Measurements from ENCODE around the gene COX18. TPM values are rescaled to one million over a fixed set of nuclear protein-coding genes. Genes with fewer than 3 reads are reported as not detected.

COX18 gene
- total RNA-seq, 2 donors from 2014 or later, result 14.1 to 15.0 TPM

DNA sequence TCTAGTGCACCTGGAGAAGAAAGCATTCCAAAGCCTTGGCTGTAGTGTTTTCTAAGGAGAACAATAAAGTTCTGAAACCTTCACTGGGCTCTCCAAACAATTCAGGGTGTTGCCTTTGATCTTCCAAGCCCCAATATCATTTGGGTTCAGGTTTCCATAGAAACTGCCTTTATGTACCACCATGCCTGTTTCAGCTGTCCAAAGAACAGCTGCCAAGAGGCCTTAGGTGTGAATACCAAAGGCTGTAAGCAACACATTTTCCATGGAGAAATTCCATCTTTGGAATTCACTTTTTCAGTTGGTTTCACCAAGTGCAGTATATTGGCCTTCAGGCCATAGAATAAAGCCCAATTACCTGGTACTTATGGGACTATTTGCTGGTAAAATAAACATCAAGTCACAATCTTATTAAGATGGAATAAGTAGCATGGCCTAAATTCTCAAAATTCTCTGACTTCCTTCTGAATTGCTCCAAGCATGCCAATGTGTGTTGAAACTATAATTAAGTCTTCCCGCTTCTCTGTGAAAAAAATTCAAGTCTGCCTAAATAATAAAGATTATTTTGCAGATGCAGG lies 61.9 kb downstream of the COX18 start:
- Mint-ChIP-seq H3K4me1 (no peaks in the 10 kb centered on the region), H3K9me3 (no peaks in the 10 kb centered on the region), H3K27me3 (ENCODE audit: insufficient read depth) (no peaks in the 10 kb centered on the region), H3K27ac (no peak overlapping the region), H3K36me3 (ENCODE audit: low read depth) (no peaks in the 10 kb centered on the region), H3K4me3 (no peak overlapping the region)
- Histone ChIP-seq H3K36me3 (ENCODE audit: control insufficient read depth, insufficient read depth, low read length) (no peaks in the 10 kb centered on the region), H3K9me3 (ENCODE audit: control insufficient read depth, low read length) (no peaks in the 10 kb centered on the region), H3K4me1 (ENCODE audit: control insufficient read depth, insufficient read depth, low read length) (no peaks in the 10 kb centered on the region), H3K4me3 (ENCODE audit: low read length) (no peak overlapping the region), H3K27ac (ENCODE audit: low read depth, low read length) (no peak overlapping the region), H3K27me3 (ENCODE audit: control insufficient read depth, insufficient read depth, low read length, poor library complexity, severe bottlenecking) (no peaks in the 10 kb centered on the region), H3K9ac (ENCODE audit: extremely low read depth, low read length, poor library complexity, severe bottlenecking) (no peak overlapping the region)
- 87 to 100% methylated on average over 1 of the region's 1 CpG for WGBS, 2 experiments (ENCODE audit: insufficient coverage in 1 of 2, insufficient read length in 1 of 2)
- TF ChIP-seq, protein P1, sequence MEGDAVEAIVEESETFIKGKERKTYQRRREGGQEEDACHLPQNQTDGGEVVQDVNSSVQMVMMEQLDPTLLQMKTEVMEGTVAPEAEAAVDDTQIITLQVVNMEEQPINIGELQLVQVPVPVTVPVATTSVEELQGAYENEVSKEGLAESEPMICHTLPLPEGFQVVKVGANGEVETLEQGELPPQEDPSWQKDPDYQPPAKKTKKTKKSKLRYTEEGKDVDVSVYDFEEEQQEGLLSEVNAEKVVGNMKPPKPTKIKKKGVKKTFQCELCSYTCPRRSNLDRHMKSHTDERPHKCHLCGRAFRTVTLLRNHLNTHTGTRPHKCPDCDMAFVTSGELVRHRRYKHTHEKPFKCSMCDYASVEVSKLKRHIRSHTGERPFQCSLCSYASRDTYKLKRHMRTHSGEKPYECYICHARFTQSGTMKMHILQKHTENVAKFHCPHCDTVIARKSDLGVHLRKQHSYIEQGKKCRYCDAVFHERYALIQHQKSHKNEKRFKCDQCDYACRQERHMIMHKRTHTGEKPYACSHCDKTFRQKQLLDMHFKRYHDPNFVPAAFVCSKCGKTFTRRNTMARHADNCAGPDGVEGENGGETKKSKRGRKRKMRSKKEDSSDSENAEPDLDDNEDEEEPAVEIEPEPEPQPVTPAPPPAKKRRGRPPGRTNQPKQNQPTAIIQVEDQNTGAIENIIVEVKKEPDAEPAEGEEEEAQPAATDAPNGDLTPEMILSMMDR (conservative IDR thresholded peaks at IDR 0.05), result no peak
- DNase-seq, result no peak

DNA sequence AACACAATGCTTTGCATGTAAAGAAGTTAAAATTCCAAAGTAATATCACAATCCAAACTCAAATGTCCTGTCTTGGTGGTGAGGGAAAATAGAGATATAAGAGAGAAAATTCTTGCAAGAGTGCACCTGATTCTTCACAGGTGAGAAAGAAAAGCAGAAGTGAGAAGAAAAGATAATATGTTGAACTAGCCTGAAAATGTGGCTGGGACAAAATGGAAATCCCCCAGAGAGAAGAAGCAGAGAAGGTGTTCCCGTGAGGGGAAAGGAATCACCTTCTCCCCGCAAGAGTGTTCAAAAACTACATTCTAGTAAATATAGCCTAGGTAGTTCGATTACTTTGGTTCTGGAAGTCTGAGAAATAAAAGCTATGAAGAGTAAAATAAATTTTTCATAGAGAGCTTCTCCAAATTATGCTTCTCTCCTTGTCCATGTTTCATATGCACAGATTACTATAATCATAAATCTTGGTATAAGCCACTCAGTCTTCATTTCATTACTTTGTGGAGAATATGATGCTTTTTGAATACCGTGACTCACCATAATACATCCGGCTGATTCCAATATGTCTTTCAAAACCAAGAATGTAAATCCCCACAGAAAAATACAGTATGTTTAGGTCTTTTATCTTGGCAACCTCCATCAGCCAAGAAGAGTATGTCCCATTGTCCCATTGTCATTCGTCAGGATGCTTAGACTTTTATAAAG lies 63.1 kb downstream of the COX18 start:
- 96 to 100% methylated on average over 2 to 6 of the region's 6 CpGs for WGBS, 2 experiments (ENCODE audit: insufficient coverage in 1 of 2, insufficient read length in 1 of 2)
- H3K4me1 ChIP-seq (ENCODE audit: control insufficient read depth, insufficient read depth, low read length), result no peaks in the 10 kb centered on the region
- Mint-ChIP-seq H3K4me3 (no peak overlapping the region), H3K9me3 (no peaks in the 10 kb centered on the region), H3K27me3 (ENCODE audit: insufficient read depth) (no peaks in the 10 kb centered on the region), H3K4me1 (peaks cover 5% of the 10 kb centered on the region), H3K27ac (no peak overlapping the region), H3K36me3 (ENCODE audit: low read depth) (no peaks in the 10 kb centered on the region)
- no peak overlapping the region for H3K27ac ChIP-seq (ENCODE audit: low read depth, low read length)
- H3K27me3 ChIP-seq (ENCODE audit: control insufficient read depth, insufficient read depth, low read length, poor library complexity, severe bottlenecking), result no peaks in the 10 kb centered on the region
- no peaks in the 10 kb centered on the region for H3K9me3 ChIP-seq (ENCODE audit: control insufficient read depth, low read length)
- no peak overlapping the region for H3K4me3 ChIP-seq (ENCODE audit: low read length)
- TF ChIP-seq, protein P1 (conservative IDR thresholded peaks at IDR 0.05), result no peak
- H3K9ac ChIP-seq (ENCODE audit: extremely low read depth, low read length, poor library complexity, severe bottlenecking), result no peak overlapping the region
- DNase-seq, result no peak
- H3K36me3 ChIP-seq (ENCODE audit: control insufficient read depth, insufficient read depth, low read length), result no peaks in the 10 kb centered on the region

DNA sequence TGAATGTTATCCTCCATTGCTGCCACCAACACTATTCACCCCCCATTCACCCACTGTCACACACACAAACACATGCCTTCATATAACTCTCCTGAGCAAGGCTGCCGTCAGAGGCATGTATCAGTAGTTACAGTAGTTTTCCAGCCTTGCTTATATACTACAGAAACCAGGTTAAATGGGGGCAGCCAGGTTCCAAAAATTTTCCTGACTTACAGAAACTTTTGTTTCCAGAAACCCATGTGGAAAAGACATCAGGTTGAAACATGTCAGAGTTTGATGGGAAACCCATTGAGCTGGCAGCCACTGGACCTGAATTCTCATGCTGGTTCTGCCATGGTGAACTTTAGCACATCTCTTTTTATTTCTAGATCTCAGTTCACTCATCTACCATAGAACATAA lies 64.0 kb downstream of the COX18 start:
- Mint-ChIP-seq H3K4me1 (peaks cover 5% of the 10 kb centered on the region), H3K4me3 (no peak overlapping the region), H3K27ac (no peak overlapping the region), H3K9me3 (no peaks in the 10 kb centered on the region), H3K27me3 (ENCODE audit: insufficient read depth) (no peaks in the 10 kb centered on the region), H3K36me3 (ENCODE audit: low read depth) (no peaks in the 10 kb centered on the region)
- Histone ChIP-seq H3K4me3 (ENCODE audit: low read length) (no peak overlapping the region), H3K27me3 (ENCODE audit: control insufficient read depth, insufficient read depth, low read length, poor library complexity, severe bottlenecking) (no peaks in the 10 kb centered on the region), H3K4me1 (ENCODE audit: control insufficient read depth, insufficient read depth, low read length) (no peaks in the 10 kb centered on the region), H3K9me3 (ENCODE audit: control insufficient read depth, low read length) (no peaks in the 10 kb centered on the region), H3K9ac (ENCODE audit: extremely low read depth, low read length, poor library complexity, severe bottlenecking) (no peak overlapping the region), H3K36me3 (ENCODE audit: control insufficient read depth, insufficient read depth, low read length) (no peaks in the 10 kb centered on the region), H3K27ac (ENCODE audit: low read depth, low read length) (no peak overlapping the region)
- TF ChIP-seq, protein P1 (conservative IDR thresholded peaks at IDR 0.05), result no peak
- 96% methylated on average over 1 of the region's 1 CpG; no CpG with 5 or more reads in 1 of the 2 experiments for WGBS, 2 experiments (ENCODE audit: insufficient coverage in 1 of 2, insufficient read length in 1 of 2)
- DNase-seq, result no peak

Other genes with a start within 250 kb of the COX18 start
- gene ANKRD17, start 189.1 kb upstream of the COX18 start, total RNA-seq, result 10 to 100 TPM; 83.6 to 84.3 TPM

All from endodermal cell (in vitro differentiated cells).